NT2/D1 (cell line): ENCODE measurements around the gene LRP11.
"Not testable (repeated sequence)": the region's sequence is repeated elsewhere in the genome, so short reads cannot be mapped to it uniquely, and the experiment has no call there.

Experiments
- SUZ12 ChIP-seq: IDR thresholded peaks from 2 replicates; pipeline ENCODE4 v1.6.1; 2011; ENCODE audit not compliant: insufficient read length, insufficient read depth; ENCODE audit errors: extremely low read depth
- YY1 ChIP-seq: IDR thresholded peaks from 2 replicates; pipeline ENCODE4 v1.6.1; 2011; ENCODE audit not compliant: insufficient read length, insufficient read depth
- ZNF274 ChIP-seq: IDR thresholded peaks from 2 replicates; pipeline ENCODE4 v1.6.1; 2011; ENCODE audit warnings: mild to moderate bottlenecking, low read depth, low read length

GRCh38 chr6:149854017-149854416 is 10.1 kb downstream of the LRP11 start:
- TF ChIP-seq ZNF274, YY1, SUZ12: not testable (repeated sequence)
